GM19099 (cell line): ENCODE measurements around the gene ALDH1L1.

ENCODE experiments used
- POLR2A ChIP-seq: IDR thresholded peaks from 3 replicates; pipeline ENCODE4 v1.6.1; 2011; ENCODE audit warnings: low read depth; ENCODE audit not compliant: insufficient read length; ENCODE audit errors: extremely low read depth

Gene ALDH1L1

DNA sequence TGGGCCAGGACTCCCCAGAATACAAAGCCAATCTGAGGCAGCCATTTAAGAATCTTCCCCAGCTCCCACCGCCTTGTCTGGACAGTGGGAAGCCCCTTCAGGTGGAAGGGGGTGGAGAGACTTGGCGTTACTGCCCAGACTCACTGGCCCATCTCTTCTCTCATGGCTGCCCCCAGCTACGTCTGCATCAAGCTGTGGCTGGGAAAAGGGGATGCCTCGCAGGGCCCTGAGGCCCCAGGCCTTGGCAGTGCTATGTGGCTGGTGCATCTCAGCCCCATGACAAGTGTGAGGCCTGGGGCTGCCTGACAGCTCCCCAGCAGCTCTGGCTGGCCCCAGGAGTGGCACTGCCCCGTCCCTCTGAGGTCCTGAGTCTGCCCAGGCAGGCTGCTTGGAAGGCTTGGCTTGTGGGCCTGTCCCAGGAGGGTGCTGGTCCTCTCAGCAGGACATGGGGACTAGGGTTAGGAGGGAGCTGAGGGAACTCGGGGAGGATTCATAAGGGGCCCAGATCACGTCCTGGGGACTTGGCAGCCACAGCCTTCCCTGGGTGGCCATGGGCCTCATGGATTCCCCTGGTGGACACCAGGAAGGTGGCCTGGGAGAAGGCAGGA, 76.3 kb downstream of the ALDH1L1 start:
- TF ChIP-seq POLR2A, result no peak

DNA sequence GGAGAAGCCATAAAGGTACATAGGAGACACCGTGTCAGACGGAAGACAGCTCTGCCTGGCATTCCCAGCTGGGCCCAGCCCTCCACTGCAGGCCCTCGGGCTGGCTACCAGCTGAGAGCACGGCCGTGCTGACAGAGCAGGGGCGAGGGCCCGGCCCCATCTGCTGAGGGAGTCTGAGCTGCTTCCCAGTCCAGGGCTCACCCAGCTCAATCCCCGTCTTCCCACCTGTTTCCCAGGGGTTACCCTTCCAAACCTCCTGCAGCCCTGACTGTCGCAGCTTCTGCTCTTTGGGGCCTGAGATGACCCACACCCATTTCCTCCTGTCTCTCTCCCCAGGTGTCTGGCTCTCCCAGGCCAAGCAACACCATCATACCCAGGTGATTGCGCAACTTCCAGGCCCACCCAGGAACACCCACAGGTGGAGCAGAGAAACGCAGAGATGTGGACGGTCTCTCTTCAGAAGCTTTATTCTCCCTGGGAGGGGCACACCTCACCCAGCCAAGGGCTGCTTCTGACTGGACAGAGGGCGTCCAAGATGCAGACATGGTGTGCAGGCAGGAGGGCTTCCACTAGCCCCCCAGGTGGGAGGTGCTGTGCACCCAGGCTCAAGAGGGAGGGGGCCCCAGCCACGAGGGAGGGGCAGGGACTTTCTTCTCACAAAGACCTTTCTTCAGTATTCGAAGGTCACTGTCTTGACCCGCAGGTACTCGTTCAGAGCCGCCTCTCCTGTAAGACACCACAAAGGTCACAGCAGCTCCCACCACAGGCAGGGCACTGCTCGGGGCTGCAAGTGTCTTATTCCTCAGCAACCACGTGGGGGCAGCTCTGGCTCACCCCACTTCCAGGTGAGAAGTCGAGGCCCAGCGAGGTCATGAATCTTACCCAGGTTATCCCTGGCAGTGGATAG, 77.0 kb downstream of the ALDH1L1 start:
- TF ChIP-seq POLR2A, result no peak

DNA sequence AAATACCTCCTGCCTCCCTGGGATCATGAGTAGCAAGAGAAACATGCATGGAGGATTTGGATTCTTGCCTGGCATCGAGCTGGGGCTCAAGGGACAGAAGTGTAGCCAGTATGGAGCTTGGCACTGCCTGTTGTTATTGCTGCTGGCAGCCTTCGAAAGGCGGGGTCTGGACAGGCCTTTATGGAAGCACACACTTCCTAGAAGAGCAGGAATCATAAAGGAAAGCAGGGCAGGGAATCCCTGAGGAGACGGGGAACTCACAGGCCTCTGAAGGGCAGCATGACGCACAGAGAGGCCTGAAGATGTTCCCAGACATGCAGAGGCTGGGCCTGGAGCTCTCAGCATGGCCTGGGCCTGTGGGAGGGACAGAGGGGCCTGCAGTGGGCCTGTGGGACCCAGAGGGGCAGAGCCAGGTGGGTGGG, 77.8 kb downstream of the ALDH1L1 start:
- TF ChIP-seq POLR2A, result no peak

DNA sequence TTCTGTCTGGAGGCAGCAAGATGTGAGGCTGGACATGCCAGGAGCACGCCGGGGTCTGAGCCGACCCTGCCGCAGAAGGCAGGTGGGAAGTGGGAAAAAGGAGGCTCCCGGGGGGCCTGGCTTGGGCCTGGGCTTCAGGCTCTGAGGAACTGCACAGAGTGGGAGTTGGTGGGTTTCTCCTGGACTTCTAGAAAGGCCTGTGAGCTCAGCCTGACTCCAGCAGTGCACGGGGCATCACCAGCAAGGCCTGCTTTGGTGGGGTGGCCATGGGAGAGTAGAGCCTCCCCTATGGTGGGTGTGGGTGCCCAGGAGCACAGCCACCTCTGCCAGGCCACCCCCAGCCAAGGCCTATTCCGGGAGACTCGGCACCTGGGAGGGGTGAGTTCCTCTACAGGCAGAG, 78.4 kb downstream of the ALDH1L1 start:
- no peak for TF ChIP-seq POLR2A

DNA sequence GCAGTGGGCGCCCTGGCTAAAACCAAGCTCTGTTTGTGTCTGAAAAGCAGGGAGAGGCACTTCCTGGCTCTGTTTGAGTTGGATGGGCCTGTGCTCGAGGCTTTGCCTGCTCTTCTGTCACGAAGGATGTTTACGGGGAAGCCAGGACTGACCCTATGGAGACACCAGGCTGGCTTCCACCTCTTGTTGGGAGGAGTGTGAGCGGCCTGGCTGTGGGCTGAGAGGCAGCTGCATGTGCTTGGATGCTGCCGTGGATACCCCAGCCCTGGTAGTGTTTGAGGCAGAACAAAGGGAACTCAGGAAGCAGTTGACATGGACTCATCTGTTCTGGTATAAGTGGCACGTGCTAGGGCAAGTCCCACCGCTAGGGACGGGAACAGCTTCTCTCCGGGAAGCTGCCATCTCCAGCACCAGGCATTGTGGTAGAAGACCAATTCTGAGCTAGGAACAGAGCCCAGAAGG, 78.8 kb downstream of the ALDH1L1 start:
- no peak for TF ChIP-seq POLR2A

DNA sequence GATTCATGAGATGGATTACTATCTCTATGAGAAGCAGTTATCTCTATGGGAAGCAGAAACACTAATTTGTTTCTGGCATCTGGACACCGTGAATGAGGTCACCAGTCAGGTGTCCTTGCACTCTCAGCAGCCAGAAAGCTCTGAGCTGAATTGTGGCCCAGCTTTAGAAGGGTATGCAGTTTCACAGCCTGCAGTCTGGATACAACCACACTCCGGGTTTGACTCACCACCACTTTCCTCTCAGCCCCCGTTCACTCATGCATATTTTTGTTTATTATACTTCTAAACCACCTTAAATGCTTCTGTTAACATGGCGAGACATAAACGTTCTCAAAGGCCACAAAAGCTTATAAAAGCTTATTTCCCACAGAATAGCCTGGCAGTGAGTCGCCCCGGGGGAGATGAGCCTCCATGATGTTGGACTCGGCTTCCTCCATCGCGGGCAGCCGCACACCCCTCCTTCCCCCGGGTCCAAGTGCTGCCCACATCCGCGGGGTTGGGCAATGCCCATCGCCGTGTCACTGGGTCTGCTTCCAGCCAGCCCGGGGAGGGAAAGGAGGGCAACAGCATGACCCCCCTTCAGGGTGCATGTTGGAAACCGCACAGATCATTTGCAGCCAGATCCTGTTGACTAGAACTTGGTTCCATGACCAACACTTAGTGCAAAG, 79.6 kb downstream of the ALDH1L1 start:
- no peak for TF ChIP-seq POLR2A

DNA sequence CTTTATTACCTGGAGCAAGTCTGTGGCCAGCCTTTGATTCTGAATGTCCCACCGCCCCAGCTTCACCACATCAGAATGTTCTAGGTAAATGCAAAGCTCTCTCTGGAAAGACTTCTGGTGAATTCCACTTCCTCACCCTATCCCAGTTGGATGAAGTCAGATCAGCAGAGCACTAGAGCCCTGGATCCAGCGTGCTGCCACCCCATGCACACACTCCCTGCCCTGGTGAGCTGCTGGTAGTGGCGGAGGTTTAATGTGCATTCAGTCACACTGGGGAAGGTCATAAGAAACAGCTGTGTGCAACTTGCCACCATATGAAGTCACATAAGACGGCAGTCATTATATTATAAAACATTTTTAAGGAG, 80.1 kb downstream of the ALDH1L1 start:
- no peak for TF ChIP-seq POLR2A

DNA sequence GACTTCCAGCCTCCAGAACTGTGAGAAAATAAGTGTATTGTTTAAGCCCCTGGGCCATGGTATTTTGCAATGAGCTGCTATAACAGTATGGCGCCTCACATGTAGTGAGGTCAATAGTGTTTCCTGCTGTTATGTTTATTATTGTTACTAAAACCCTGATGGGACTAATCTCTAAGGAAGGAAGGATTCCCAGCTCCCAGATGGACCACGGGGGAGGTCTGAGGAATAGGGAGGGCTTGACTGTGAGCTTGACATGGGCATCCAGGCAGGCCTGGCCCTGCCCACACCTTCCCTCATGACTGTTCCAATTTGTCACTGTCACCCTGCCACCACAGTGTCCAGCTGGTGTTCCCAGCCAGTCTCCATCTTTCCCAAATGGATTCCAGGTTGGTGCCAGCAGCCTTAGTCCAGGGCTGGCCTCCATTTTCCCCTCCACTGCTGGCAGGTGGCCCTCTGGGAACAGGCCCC, 82.0 kb downstream of the ALDH1L1 start:
- TF ChIP-seq POLR2A, result no peak

DNA sequence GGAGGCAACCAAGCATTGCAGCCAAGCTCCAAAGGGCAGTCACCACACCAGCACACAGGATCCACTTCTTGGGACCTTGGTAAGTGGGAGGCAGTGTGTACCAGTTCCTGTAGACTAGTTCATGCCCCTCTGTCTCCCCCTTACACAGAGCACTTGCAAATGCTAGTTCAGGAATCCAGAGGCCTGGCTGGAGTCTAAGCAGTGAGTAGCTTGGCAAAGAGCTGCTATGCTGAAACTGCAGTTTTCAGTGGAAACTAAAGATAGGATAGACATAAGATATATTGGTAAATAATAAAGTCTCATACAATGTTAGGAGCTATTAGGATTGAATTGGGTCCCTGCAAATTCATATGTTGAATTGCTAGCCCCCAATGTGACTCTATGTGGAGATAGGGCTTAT, 82.6 kb downstream of the ALDH1L1 start:
- no peak for TF ChIP-seq POLR2A

DNA sequence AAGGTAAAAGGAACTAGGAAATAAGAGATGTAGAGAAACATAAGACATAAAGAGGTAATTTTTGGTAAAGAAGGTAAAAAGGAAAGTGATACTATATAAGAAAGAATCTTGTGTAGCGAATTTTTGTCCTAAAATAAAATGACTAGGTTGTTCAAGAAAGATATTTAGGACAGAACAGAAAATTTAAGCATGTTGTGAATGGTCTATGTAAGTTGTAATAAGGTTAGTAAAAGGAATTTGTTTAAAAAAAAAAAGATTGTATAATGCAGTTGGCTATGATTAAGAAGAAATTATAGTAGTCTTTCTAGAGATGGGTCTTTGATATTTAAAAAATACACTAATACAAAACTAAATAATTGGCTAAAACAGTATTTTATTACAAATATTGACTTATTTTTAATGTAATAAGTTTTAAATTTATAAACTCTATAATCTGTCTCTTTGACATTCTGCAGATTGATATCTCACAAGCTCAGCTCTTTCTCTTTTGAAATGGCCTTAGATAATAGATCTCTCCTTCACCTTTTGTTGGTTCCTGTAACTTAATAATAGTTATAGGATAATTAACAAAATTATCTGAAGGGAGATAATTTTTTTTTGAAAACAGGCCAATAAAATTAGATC, 92.7 kb downstream of the ALDH1L1 start:
- no peak for TF ChIP-seq POLR2A

DNA sequence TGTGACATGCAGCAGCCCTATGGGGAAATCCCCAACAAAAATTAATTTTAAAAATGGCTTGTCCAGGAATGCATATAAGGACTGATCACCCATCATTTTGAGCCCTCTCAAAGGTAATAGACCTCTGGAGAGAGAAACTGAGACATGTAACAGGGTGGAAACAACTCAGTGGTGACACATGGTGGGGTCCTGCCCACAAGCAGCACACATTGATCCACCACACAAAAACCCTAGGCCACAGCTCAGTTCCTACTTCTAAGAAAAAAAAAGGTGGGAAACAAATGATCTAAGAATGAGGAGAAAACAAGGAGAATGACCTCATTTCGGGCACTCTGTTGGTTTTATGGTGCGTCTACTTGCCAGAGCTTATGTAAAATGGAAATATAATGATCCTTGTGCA, 94.5 kb downstream of the ALDH1L1 start:
- no peak for TF ChIP-seq POLR2A

DNA sequence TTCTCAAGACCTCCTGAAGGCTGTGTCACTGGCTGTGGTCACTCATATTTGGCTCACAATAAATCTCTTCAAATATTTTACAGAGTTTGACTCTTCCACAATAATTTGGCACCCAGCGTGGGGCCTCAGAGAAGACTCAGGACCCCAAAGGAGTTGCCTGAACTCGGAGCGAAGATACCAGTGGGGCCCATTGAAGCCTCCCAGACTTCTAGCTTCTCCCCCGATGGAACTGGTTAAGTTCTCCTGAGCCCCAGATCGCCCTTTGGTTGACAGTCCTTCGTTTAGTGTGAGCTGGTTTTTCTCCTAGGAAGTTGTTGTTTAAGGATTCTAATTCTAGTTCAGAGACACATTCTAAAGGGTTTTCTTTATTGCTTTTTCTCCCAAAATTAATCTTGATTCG, 95.1 kb downstream of the ALDH1L1 start:
- no peak for TF ChIP-seq POLR2A

DNA sequence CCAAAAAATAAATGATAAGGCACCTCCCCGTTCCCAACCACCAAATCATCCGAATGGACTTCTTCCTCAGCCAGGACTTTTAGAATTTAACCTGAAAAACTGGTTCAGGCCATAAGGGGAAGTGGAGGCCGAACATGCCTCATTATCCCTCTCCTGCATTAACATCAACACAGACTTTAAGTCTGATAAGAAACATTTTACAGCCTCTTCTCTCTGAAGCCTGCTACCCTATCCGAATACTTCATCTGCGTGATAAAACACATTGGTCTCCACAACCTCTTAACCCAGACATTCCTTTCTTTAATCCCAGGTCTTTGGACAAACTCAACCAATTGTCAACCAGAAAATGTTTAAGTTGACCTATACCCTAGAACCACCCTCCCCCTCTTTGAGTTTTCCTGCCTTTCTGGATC, 95.6 kb downstream of the ALDH1L1 start:
- TF ChIP-seq POLR2A, result no peak

DNA sequence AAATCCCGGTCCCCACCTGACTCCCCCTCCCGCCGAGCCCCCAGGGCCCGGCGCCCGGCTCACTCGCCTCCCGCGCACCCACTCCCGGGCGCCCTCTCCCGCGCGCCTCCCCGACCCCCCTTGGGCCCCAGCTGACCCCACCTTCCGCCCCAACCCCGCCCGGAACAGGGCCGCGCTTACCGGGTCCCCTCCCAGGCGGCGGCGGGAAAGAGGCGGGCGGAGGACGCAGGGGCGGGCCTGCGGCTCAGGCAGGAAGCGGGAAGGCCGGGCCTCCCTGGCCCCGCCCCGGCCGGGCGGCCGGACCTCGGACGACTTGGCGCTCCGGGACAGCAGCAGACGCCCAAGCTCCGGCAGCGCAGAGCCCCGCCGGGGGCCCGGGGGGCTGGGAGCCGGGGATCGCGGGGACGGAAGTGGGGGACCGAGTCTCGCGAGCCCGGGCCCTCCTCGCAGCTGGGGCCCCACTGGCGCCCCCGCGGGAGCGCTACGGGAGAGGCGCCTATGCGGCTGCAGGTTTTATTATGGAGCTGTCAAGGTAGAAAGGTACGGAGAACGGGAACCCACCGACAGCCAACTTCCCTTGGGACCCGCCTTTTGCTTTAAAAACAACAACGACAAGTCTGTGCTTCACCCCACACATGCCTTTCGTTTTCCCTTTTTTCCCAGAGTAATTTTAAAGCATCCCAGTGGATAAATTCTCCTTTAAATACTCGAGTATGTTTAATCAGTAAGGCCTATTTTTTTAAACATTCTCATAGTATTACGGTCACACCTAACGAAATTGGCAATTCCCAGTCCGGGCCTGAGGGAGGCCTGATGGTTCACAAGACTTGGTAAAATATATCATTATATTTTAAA, 96.2 kb downstream of the ALDH1L1 start, which contains the start of gene SLC41A3:
Gene SLC41A3 (minus strand): TSS at position 212 of the 855 bp plus-strand sequence. CDS start 15,905 bp downstream, outside the sequence.
- TF ChIP-seq POLR2A, result peak; percentile 72
